GM12878 (cell line): Measurements from ENCODE around the gene PEF1. TPM values are rescaled to one million over a fixed set of nuclear protein-coding genes. Genes with fewer than 3 reads are reported as not detected.

Experiments used
- ATAC-seq: fragments of 200-7000 bp; cut with Tn5 transposase; 3 replicates; pipeline ENCODE4 v1.9.1; 2020; ENCODE audit warnings: mild to moderate bottlenecking, moderate library complexity
- BruUV-seq: library from RNA; stranded (reverse); fragments of 400-500 nt; replicated peaks from 2 replicates; lab custom pipeline; 2021; lab: Mats Ljungman, UMichigan
- CTCF ChIA-PET: fragments of 300-600 bp; sonication (Branson Sonifier 250); formaldehyde crosslinking; extraction: SDS; loops from one replicate; lab custom pipeline; 2021; ENCODE audit warnings: inconsistent platforms; lab: Yijun Ruan, JAX
- POLR2A ChIA-PET: fragments of 350-600 bp; formaldehyde crosslinking; extraction: SDS; loops from one replicate; lab custom pipeline; 2021; ENCODE audit warnings: inconsistent platforms; lab: Charles Lee
- RAD21 ChIA-PET: fragments of 300-600 bp; sonication (Branson Sonifier 250); formaldehyde crosslinking; loops from one replicate; lab custom pipeline; 2023; ENCODE audit warnings: antibody characterized with exemption; ENCODE audit not compliant: unreplicated experiment; lab: Charles Lee
- SMC1A ChIA-PET: fragments of 300-600 bp; sonication (Branson Sonifier 250); formaldehyde crosslinking; loops from one replicate; lab custom pipeline; 2023; ENCODE audit not compliant: unreplicated experiment, uncharacterized antibody; lab: Charles Lee
- DNase-seq: peaks from one replicate; pipeline ENCODE4 v3.0.0-alpha.2; 2011; ENCODE audit warnings: low read depth, low spot score
- FAIRE-seq: peaks from 3 replicates; lab custom pipeline; 2011; peaks lifted over from hg19 to GRCh38; lab: Jason Lieb, UNC
- H2AFZ ChIP-seq: 2 replicates; pipeline ENCODE4 v1.6.0; 2011; ENCODE audit warnings: low read depth, low read length, control low read depth; ENCODE audit not compliant: control insufficient read depth
- H3K27ac ChIP-seq: 2 replicates; pipeline ENCODE4 v1.5.1; 2011; ENCODE audit warnings: control low read depth; ENCODE audit not compliant: control insufficient read depth, insufficient read depth
- H3K27me3 ChIP-seq, 2 experiments: replicated peaks in 1 of 2; 2 replicates each; pipeline versions ENCODE4 v1.6.0 to v1.6.1; 2011; ENCODE audit warnings: low read length in 1 of 2; ENCODE audit not compliant: control insufficient read depth in 2 of 2, insufficient read depth in 2 of 2
- H3K36me3 ChIP-seq, 2 experiments: 2 replicates each; pipeline ENCODE4 v1.5.1; 2011; ENCODE audit warnings: low read length in 1 of 2; ENCODE audit not compliant: control insufficient read depth in 2 of 2, insufficient read depth in 2 of 2
- H3K4me1 ChIP-seq: 2 replicates; pipeline ENCODE4 v1.6.1; 2011; ENCODE audit warnings: mild to moderate bottlenecking, low read length, moderate library complexity, mixed read lengths; ENCODE audit not compliant: control insufficient read depth, insufficient read depth
- H3K4me2 ChIP-seq: 2 replicates; pipeline ENCODE4 v1.6.0; 2011; ENCODE audit warnings: control low read depth; ENCODE audit not compliant: control insufficient read depth, insufficient read depth
- H3K4me3 ChIP-seq: fragments of 200-600 bp; sonication (generic); 2 replicates; pipeline ENCODE4 v1.5.1; 2016
- H3K79me2 ChIP-seq: 2 replicates; pipeline ENCODE4 v1.6.0; 2011; ENCODE audit warnings: low read length; ENCODE audit not compliant: control insufficient read depth, insufficient read depth
- H3K9ac ChIP-seq: 2 replicates; pipeline ENCODE4 v1.8.0; 2011; ENCODE audit warnings: low read length, control low read depth, mixed read lengths; ENCODE audit not compliant: control insufficient read depth, insufficient read depth
- H3K9me3 ChIP-seq: replicated peaks from 3 replicates; pipeline ENCODE4 v1.5.1; 2011; ENCODE audit warnings: mild to moderate bottlenecking, low read length; ENCODE audit not compliant: control insufficient read depth, insufficient read depth
- H4K20me1 ChIP-seq: 2 replicates; pipeline ENCODE4 v1.6.0; 2011; ENCODE audit not compliant: control insufficient read depth, insufficient read depth
- CHD4 ChIP-seq: fragments of 200-600 bp; sonication (generic); IDR thresholded peaks from 2 replicates; pipeline ENCODE4 v1.6.1; 2016; ENCODE audit warnings: mild to moderate bottlenecking
- FOXK2 ChIP-seq: fragments of 450-650 bp; IDR thresholded peaks from 2 replicates; pipeline ENCODE4 v1.6.1; 2017; ENCODE audit warnings: mild to moderate bottlenecking, moderate library complexity
- IRF4 ChIP-seq: IDR thresholded peaks from 2 replicates; pipeline ENCODE4 v1.6.1; 2011; ENCODE audit warnings: low read depth, low read length
- IRF5 ChIP-seq: fragments of 450-650 bp; IDR thresholded peaks from 2 replicates; pipeline ENCODE4 v1.6.1; 2017; ENCODE audit warnings: borderline replicate concordance
- RFX5 ChIP-seq: IDR thresholded peaks from 2 replicates; pipeline ENCODE4 v1.6.1; 2011; ENCODE audit warnings: low read depth, low read length, improper control_type of control experiment
- YY1 ChIP-seq: IDR thresholded peaks from 2 replicates; pipeline ENCODE4 v1.6.1; 2011; ENCODE audit warnings: low read depth, mild to moderate bottlenecking, low read length
- ZBTB11 ChIP-seq: fragments of 450-650 bp; formaldehyde crosslinking; IDR thresholded peaks from 2 replicates; pipeline ENCODE4 v1.5.0; 2022; ENCODE audit warnings: mild to moderate bottlenecking, missing genetic modification characterization
- ZBTB4 ChIP-seq: fragments of 450-650 bp; formaldehyde crosslinking; IDR thresholded peaks from 2 replicates; pipeline ENCODE4 v1.4.0; 2022; ENCODE audit warnings: mild to moderate bottlenecking, moderate library complexity
- WGBS: methylation state at CpG from one replicate; pipeline ENCODE4 v1.1.6; 2016; ENCODE audit warnings: low lambda C conversion rate; ENCODE audit not compliant: insufficient replicate concordance, insufficient coverage; ENCODE audit errors: missing lambda C conversion rate; 5-methylcytosine and 5-hydroxymethylcytosine counted together
- in situ Hi-C: fragments of 300-500 bp; cut with MboI; formaldehyde crosslinking; loops from 9 replicates; pipeline ENCODE4 v1.14.3; 2018; ENCODE audit warnings: mixed read lengths
- intact Hi-C: fragments of 100-400 bp; cut with micrococcal nuclease; formaldehyde crosslinking; loops from one replicate; pipeline ENCODE4 v1.14.2; 2022; ENCODE audit not compliant: unreplicated experiment
- polyA plus RNA-seq, 11 experiments: library from polyadenylated mRNA; depleted of rRNA in 4 of 11; unstranded in 6 of 11; stranded (reverse) in 5 of 11; fragments of >200 nt; fragmentation: Nextera tagmentation in 4 of 11; fragmentation: Illumina TruSeq in 1 of 11; extraction: Ambion mirVana in 4 of 11; extraction: Trizol in 1 of 11; gene quantifications; 1 replicate in 1 of 11; 2 replicates in 10 of 11; pipeline versions ENCODE4 v1.2.1 to v1.2.3, GENCODE V29; 2011 to 2016; ENCODE audit warnings: inconsistent platforms in 2 of 11, missing spikeins in 2 of 11, low read depth in 1 of 11
- total RNA-seq, 4 experiments: library from RNA; depleted of rRNA in 3 of 4; stranded (reverse); fragments of >200 nt in 3 of 4; fragmentation: Illumina TruSeq in 1 of 4; extraction: Trizol in 1 of 4; gene quantifications; 2 replicates each; pipeline versions ENCODE4 v1.2.1 to v1.2.3, GENCODE V29; 2013 to 2021

PEF1 gene
- total and polyA plus RNA-seq, 10 of the 15 experiments (the other 5 are each of a cell fraction or from before 2014, with no cell fraction given): 27.1 to 107 (median 79.0) TPM

- no peaks in the 10 kb centered on the region for H3K9me3 ChIP-seq
- H4K20me1 ChIP-seq: no peaks in the 10 kb centered on the region
- H2AFZ ChIP-seq: no peak overlapping the region
- POLR2A ChIA-PET: no interaction called here
- BruUV-seq: no TSS peak
- no peaks in the 10 kb centered on the region for H3K79me2 ChIP-seq
- intact Hi-C loops: no loop called here
- RAD21 ChIA-PET: interaction anchor here (1.2 kb wide), 1 partner anchor 37 kb away, joined by 3 read pairs; no protein-coding TSS in a partner anchor
- in situ Hi-C loops: no loop called here
- no peaks in the 10 kb centered on the region for H3K4me1 ChIP-seq
- H3K4me3 ChIP-seq: no peak overlapping the region
- no peaks in the 10 kb centered on the region for H3K36me3 ChIP-seq
- H3K27ac ChIP-seq: no peak overlapping the region
- no peak overlapping the region for H3K9ac ChIP-seq
- H3K27me3 ChIP-seq: 0 out of 4 replicates have a peak, but pooled peaks cover 0 to 1% of the 10 kb centered on the region in 2 experiments
- FAIRE-seq (no peak), ATAC-seq (no peak), DNase-seq (no peak)
- CTCF ChIA-PET: interaction anchor here (1.1 to 2.1 kb wide), 2 partner anchors 34 to 75 kb away, joined by 3 to 7 read pairs; no protein-coding TSS in a partner anchor
- TF ChIP-seq YY1 (no peak), CHD4 (no peak), RFX5 (no peak), IRF5 (no peak), ZBTB4 (CRISPR knock-in tag) (no peak), FOXK2 (no peak), IRF4 (no peak), ZBTB11 (CRISPR knock-in tag) (no peak)
- no peak overlapping the region for H3K4me2 ChIP-seq
- WGBS: 75% methylated on average over 6 of the region's 6 CpGs
- SMC1A ChIA-PET: no interaction called here
Measured at GRCh38 chr1:31670593-31670964, 25.9 kb upstream of the PEF1 start.
